OCI-LY1 (cell line): Measurements from ENCODE around the gene MOCS1.

Source experiments
- CTCF ChIP-seq: fragments of 200-600 bp; sonication (generic), shearing (Covaris generic); IDR thresholded peaks from 2 replicates; pipeline ENCODE4 v1.5.1; 2017; ENCODE audit warnings: mild to moderate bottlenecking, antibody characterized with exemption, low read length, moderate library complexity, mixed read lengths
- EZH2 ChIP-seq: fragments of 200-600 bp; sonication (generic), shearing (Covaris generic); IDR thresholded peaks from 2 replicates; pipeline ENCODE4 v1.8.0; 2017; ENCODE audit warnings: borderline replicate concordance, mixed run types, mild to moderate bottlenecking, antibody characterized with exemption, low read length, moderate library complexity, mixed read lengths

- no peak for TF ChIP-seq CTCF
- TF ChIP-seq EZH2, result no peak
Observed at GRCh38 chr6:39929733-39930461, 4.4 kb downstream of the MOCS1 start.
